K562 treated with DMSO at 1 percent for 48 hours (cell line): ENCODE results near the gene COL26A1. TPM values are rescaled to one million over a fixed set of nuclear protein-coding genes. Genes with fewer than 3 reads are reported as not detected.

Experiments used
- total RNA-seq: library from RNA; unstranded; fragments of 300-600 nt; gene quantifications from 2 replicates; pipeline ENCODE4 v1.2.3, GENCODE V29; 2022; ENCODE audit warnings: low replicate concordance; ENCODE audit errors: extremely low read depth

COL26A1 gene
- not detected in 2 replicates for total RNA-seq

DNA sequence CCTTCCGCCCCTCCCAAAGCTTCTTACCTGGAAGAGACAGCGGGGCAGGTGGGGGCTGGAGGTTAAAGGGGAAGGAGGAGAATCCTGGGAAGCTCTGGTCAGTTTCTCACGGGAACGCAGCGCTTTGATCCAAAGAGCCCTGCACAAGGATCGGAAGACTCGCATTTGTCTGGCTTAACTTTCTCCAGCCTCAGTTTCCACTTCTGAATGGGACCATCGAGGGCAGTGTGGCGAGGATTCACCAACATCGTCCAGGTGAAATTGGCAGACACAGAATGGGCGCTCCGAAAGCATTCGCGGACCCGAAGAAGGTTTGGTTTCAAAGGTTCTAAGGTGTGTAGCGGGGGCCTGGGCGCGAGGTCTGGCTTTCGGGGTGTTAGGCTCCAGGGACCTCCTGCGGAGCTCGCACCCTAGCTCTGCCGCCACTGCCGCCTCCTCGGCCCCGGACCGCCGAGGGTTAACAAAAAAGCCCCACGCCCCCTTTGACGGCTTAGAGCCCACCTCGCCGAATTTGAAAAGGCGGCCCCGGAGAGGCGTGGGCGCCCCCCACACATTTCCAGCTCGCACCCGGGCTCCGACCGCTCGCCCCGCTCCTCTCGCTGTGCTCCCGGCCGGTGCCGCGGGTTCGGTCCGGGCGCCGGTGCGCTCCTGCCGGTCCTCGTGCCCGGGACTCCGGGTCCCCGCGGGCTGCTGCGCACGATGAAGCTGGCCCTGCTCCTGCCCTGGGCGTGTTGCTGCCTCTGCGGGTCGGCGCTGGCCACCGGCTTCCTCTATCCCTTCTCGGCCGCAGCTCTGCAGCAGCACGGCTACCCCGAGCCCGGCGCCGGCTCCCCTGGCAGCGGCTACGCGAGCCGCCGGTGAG lies at the start of gene COL26A1:
COL26A1 (plus strand) TSS at position 542 of the 862 bp plus-strand sequence; CDS start at position 700, 158 bp downstream.

DNA sequence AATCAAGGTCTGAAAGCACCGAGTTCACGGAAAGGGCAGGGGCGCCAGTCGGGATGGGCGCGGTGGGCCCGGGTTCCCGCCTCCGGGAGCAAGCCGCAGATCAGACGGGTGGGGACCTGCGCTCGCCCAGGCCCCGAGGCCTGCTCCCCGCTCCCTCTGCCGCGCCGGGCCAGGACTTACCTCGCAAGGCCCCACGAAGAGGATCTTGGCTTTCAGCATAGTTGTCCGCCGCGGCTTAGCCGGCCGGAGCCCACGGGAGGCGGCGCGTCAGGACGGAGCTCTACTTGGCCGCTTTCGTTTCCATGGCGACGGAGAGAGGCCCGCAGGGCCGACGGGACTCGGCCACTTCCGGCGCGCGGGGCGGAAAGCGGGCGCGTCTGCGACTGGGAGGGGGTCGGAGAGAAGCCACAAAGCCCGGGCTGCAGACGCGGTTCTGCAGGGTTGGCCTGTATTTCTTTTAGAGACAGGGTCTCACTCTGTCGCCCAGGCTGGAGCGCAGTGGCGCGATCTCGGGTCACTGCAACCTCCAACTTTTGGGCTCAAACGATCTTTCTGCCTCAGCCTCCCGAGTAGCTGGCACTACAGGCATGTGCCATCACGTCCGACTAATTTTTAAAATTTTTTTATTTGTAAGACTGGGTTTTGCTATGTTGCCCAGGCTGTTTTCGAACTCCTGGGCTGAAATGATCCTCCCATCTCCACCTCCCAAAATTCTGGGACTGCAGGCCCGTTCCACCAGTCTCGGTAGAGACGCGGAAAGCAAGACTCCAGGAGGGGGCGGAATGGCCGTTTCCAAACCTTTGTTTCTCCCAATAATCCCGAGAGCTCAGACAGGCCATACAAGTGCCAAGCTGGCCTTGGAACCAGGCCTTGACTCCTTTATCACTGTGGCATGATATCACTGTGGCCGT lies 40.9 kb upstream of the COL26A1 start, which contains the start of gene IFT22:
IFT22 (minus strand) TSS at position 322 of the 911 bp plus-strand sequence; CDS start at position 219, 103 bp downstream.

Other genes with a start within 250 kb of the COL26A1 start
- not detected in 2 replicates for gene SERPINE1, start 235.8 kb upstream of the COL26A1 start, total RNA-seq
- not detected in 2 replicates for gene AP1S1, start 208.4 kb upstream of the COL26A1 start, total RNA-seq
- not detected in 2 replicates for gene VGF, start 197.3 kb upstream of the COL26A1 start, total RNA-seq
- gene NAT16, start 182.6 kb upstream of the COL26A1 start, total RNA-seq, result not detected in 2 replicates
- gene MOGAT3, start 161.8 kb upstream of the COL26A1 start, total RNA-seq, result not detected in 2 replicates
- gene PLOD3, start 145.3 kb upstream of the COL26A1 start, total RNA-seq, result not detected in 2 replicates
- not detected in 2 replicates for gene ZNHIT1, start 144.7 kb upstream of the COL26A1 start, total RNA-seq
- gene CLDN15, start 125.1 kb upstream of the COL26A1 start, total RNA-seq, result not detected in 2 replicates
- not detected in 2 replicates for gene FIS1, start 117.8 kb upstream of the COL26A1 start, total RNA-seq
- gene IFT22, start 41.1 kb upstream of the COL26A1 start, total RNA-seq, result not detected in 2 replicates